H1 (cell line): Measurements from ENCODE around the gene TNKS2. TPM values are rescaled to one million over a fixed set of nuclear protein-coding genes. Genes with fewer than 3 reads are reported as not detected.
A peak's percentile ranks its signal among the peaks of the same experiment; 100 is the strongest.

Experiments used
- CTCF ChIA-PET: fragments of 300-600 bp; sonication (Branson Sonifier 250); formaldehyde crosslinking; loops from one replicate; lab custom pipeline; 2021; ENCODE audit not compliant: partially characterized antibody; lab: Charles Lee
- POLR2A ChIA-PET: fragments of 300-600 bp; sonication (Branson Sonifier 250); formaldehyde crosslinking; loops from one replicate; lab custom pipeline; 2021; ENCODE audit warnings: inconsistent platforms; ENCODE audit not compliant: partially characterized antibody; lab: Charles Lee
- DNase-seq, 2 experiments: peaks; one replicate each; pipeline versions ENCODE4 v3.0.0 to v3.0.0-alpha.2; 2010 to 2022; ENCODE audit warnings: low spot score in 2 of 2, low read depth in 1 of 2, mixed read lengths in 1 of 2
- FAIRE-seq: peaks from 2 replicates; lab custom pipeline; 2011; peaks lifted over from hg19 to GRCh38; lab: Jason Lieb, UNC
- H2AFZ ChIP-seq: 2 replicates; pipeline ENCODE4 v1.8.1; 2012; ENCODE audit warnings: low read length, inconsistent platforms
- H2AK5ac ChIP-seq: 2 replicates; pipeline ENCODE4 v1.6.1; 2013; ENCODE audit warnings: low read depth, low read length
- H2BK120ac ChIP-seq: replicated peaks from 2 replicates; pipeline ENCODE3; 2013; ENCODE audit warnings: low read depth, low read length, inconsistent platforms
- H2BK12ac ChIP-seq: 2 replicates; pipeline ENCODE4 v1.6.1; 2013; ENCODE audit warnings: low read depth, low read length
- H2BK15ac ChIP-seq: 2 replicates; pipeline ENCODE4 v1.6.1; 2013; ENCODE audit warnings: low read length
- H2BK20ac ChIP-seq: 2 replicates; pipeline ENCODE4 v1.6.1; 2013; ENCODE audit warnings: low read length
- H2BK5ac ChIP-seq: 2 replicates; pipeline ENCODE4 v1.6.1; 2013; ENCODE audit warnings: low read depth, low read length
- H3K14ac ChIP-seq: 2 replicates; pipeline ENCODE4 v1.6.1; 2013; ENCODE audit warnings: inconsistent platforms; ENCODE audit not compliant: insufficient read length
- H3K18ac ChIP-seq: 2 replicates; pipeline ENCODE4 v1.6.1; 2013; ENCODE audit warnings: low read length; ENCODE audit errors: extremely low read depth
- H3K23ac ChIP-seq: 2 replicates; pipeline ENCODE4 v1.6.1; 2013; ENCODE audit warnings: inconsistent platforms; ENCODE audit not compliant: insufficient read length
- H3K23me2 ChIP-seq: 2 replicates; pipeline ENCODE4 v1.6.1; 2013; ENCODE audit warnings: low read depth, low read length
- H3K27ac ChIP-seq: 2 replicates; pipeline ENCODE4 v1.6.1; 2011; ENCODE audit warnings: low read depth, low read length, inconsistent platforms
- H3K27me3 ChIP-seq, 4 experiments: replicated peaks in 1 of 4; 1 replicate in 1 of 4; 2 replicates in 3 of 4; pipeline versions ENCODE4 v1.6.1 to v1.8.1; 2011 to 2013; ENCODE audit warnings: low read length in 3 of 4, mild to moderate bottlenecking in 3 of 4, inconsistent platforms in 2 of 4, mixed read lengths in 2 of 4, moderate library complexity in 1 of 4; ENCODE audit not compliant: control insufficient read depth in 3 of 4, insufficient read depth in 3 of 4; ENCODE audit errors: extremely low read depth in 1 of 4
- H3K36me3 ChIP-seq, 4 experiments: 2 replicates each; pipeline versions ENCODE4 v1.6.1 to v1.8.1; 2011 to 2013; ENCODE audit warnings: mild to moderate bottlenecking in 4 of 4, low read length in 3 of 4, moderate library complexity in 2 of 4, control low read depth in 1 of 4, inconsistent platforms in 1 of 4; ENCODE audit not compliant: insufficient read depth in 4 of 4, control insufficient read depth in 2 of 4
- H3K4ac ChIP-seq: replicated peaks from 2 replicates; pipeline ENCODE3; 2013; ENCODE audit warnings: low read length, low read depth, mixed read lengths, inconsistent platforms; ENCODE audit not compliant: insufficient read length
- H3K4me1 ChIP-seq, 4 experiments: replicated peaks in 1 of 4; 1 replicate in 1 of 4; 2 replicates in 3 of 4; pipeline versions ENCODE4 v1.6.1 to v1.8.1; 2011 to 2013; ENCODE audit warnings: low read length in 3 of 4, inconsistent platforms in 2 of 4, mixed read lengths in 1 of 4; ENCODE audit not compliant: insufficient read depth in 4 of 4, control insufficient read depth in 3 of 4
- H3K4me2 ChIP-seq, 2 experiments: 2 replicates each; pipeline versions ENCODE4 v1.6.1 to v1.8.1; 2011 to 2013; ENCODE audit warnings: low read depth in 2 of 2, low read length in 2 of 2, control low read depth in 1 of 2, inconsistent platforms in 1 of 2, mild to moderate bottlenecking in 1 of 2; ENCODE audit not compliant: insufficient read depth in 1 of 2
- H3K4me3 ChIP-seq, 4 experiments: fragments of 200-600, 300-600 bp in 1 of 4; sonication (generic), shearing (Covaris generic), sonication (Bioruptor Twin) in 1 of 4; 2 replicates each; pipeline versions ENCODE4 v1.5.1 to v1.8.1; 2011 to 2016; ENCODE audit warnings: low read length in 4 of 4, low read depth in 3 of 4, control low read depth in 2 of 4, inconsistent platforms in 2 of 4, mild to moderate bottlenecking in 2 of 4, mixed read lengths in 1 of 4, moderate library complexity in 1 of 4; ENCODE audit not compliant: insufficient read depth in 2 of 4; ENCODE audit errors: extremely low read depth in 1 of 4
- H3K56ac ChIP-seq: replicated peaks from 2 replicates; pipeline ENCODE3; 2013; ENCODE audit warnings: low read depth, mild to moderate bottlenecking, mixed read lengths, low read length, inconsistent platforms; ENCODE audit not compliant: insufficient read length
- H3K79me1 ChIP-seq: 2 replicates; pipeline ENCODE4 v1.6.1; 2013; ENCODE audit warnings: low read depth, low read length, control low read depth
- H3K79me2 ChIP-seq, 2 experiments: 2 replicates each; pipeline versions ENCODE4 v1.6.1 to v1.8.1; 2012 to 2013; ENCODE audit warnings: low read length in 2 of 2, mild to moderate bottlenecking in 2 of 2, inconsistent platforms in 1 of 2; ENCODE audit not compliant: insufficient read depth in 2 of 2, control insufficient read depth in 1 of 2
- H3K9ac ChIP-seq, 4 experiments: replicated peaks in 1 of 4; 1 replicate in 1 of 4; 2 replicates in 3 of 4; pipeline versions ENCODE4 v1.6.1 to v1.8.1; 2011 to 2013; ENCODE audit warnings: low read depth in 3 of 4, low read length in 3 of 4, control low read depth in 2 of 4, mild to moderate bottlenecking in 2 of 4, moderate library complexity in 2 of 4, inconsistent platforms in 1 of 4; ENCODE audit errors: extremely low read depth in 1 of 4
- H3K9me3 ChIP-seq, 2 experiments: 2 replicates each; pipeline versions ENCODE4 v1.6.1 to v1.8.1; 2012 to 2013; ENCODE audit warnings: mild to moderate bottlenecking in 2 of 2, moderate library complexity in 2 of 2, control low read depth in 1 of 2, inconsistent platforms in 1 of 2, low read depth in 1 of 2, low read length in 1 of 2, mixed read lengths in 1 of 2; ENCODE audit not compliant: insufficient read depth in 2 of 2
- H4K20me1 ChIP-seq, 2 experiments: replicated peaks in 1 of 2; 2 replicates each; pipeline versions ENCODE3 to v1.8.1; 2011 to 2013; ENCODE audit warnings: inconsistent platforms in 2 of 2, low read length in 2 of 2, mild to moderate bottlenecking in 1 of 2; ENCODE audit not compliant: insufficient read depth in 2 of 2, control insufficient read depth in 1 of 2
- H4K5ac ChIP-seq: 2 replicates; pipeline ENCODE4 v1.6.1; 2013; ENCODE audit warnings: low read length, low read depth, mixed read lengths, inconsistent platforms; ENCODE audit not compliant: insufficient read length
- H4K8ac ChIP-seq: 2 replicates; pipeline ENCODE4 v1.8.0; 2013; ENCODE audit warnings: mild to moderate bottlenecking, moderate library complexity, low read length, inconsistent platforms; ENCODE audit not compliant: insufficient read depth; ENCODE audit errors: extremely low read depth
- H4K91ac ChIP-seq: replicated peaks from 2 replicates; pipeline ENCODE3; 2013; ENCODE audit warnings: low read length, mixed read lengths, inconsistent platforms; ENCODE audit not compliant: insufficient read length
- BACH1 ChIP-seq: IDR thresholded peaks from 2 replicates; pipeline ENCODE4 v1.6.1; 2012; ENCODE audit warnings: low read length, improper control_type of control experiment
- CBX5 ChIP-seq: fragments of 300-800, 300-1000 bp; sonication (generic); IDR thresholded peaks from 2 replicates; pipeline ENCODE4 v1.7.1; 2016; ENCODE audit warnings: antibody characterized with exemption, low read length, low read depth
- CEBPB ChIP-seq: IDR thresholded peaks from 2 replicates; pipeline ENCODE4 v1.6.1; 2012; ENCODE audit warnings: low read depth, low read length
- CREB1 ChIP-seq: IDR thresholded peaks from 2 replicates; pipeline ENCODE4 v1.6.1; 2012; ENCODE audit warnings: inconsistent platforms
- GABPA ChIP-seq: IDR thresholded peaks from 2 replicates; pipeline ENCODE4 v1.6.1; 2011; ENCODE audit warnings: mild to moderate bottlenecking, low read length, moderate library complexity, borderline replicate concordance; ENCODE audit not compliant: insufficient read depth
- GTF2F1 ChIP-seq: IDR thresholded peaks from 2 replicates; pipeline ENCODE4 v1.6.1; 2012; ENCODE audit warnings: low read depth, low read length, improper control_type of control experiment, borderline replicate concordance
- HDAC2 ChIP-seq, 2 experiments: fragments of 300-600 bp in 1 of 2; sonication (generic) in 1 of 2; IDR thresholded peaks; 2 replicates each; pipeline ENCODE4 v1.6.1; 2011 to 2012; ENCODE audit warnings: low read depth in 2 of 2, low read length in 2 of 2, mild to moderate bottlenecking in 2 of 2, moderate library complexity in 2 of 2, borderline replicate concordance in 1 of 2, inconsistent platforms in 1 of 2
- JUND ChIP-seq: IDR thresholded peaks from 2 replicates; pipeline ENCODE4 v1.6.1; 2011; ENCODE audit warnings: mild to moderate bottlenecking, improper control_type of control experiment, low read length
- MAFK ChIP-seq: IDR thresholded peaks from 2 replicates; pipeline ENCODE4 v1.6.1; 2012; ENCODE audit warnings: low read depth, mild to moderate bottlenecking, improper control_type of control experiment, low read length
- PHF8 ChIP-seq: fragments of 200-600 bp; sonication (generic); conservative IDR thresholded peaks from 2 replicates; pipeline ENCODE4 v1.7.1; 2012; ENCODE audit warnings: low read depth, mild to moderate bottlenecking, inconsistent platforms, low read length, moderate library complexity
- POU5F1 ChIP-seq: IDR thresholded peaks from 2 replicates; pipeline ENCODE4 v1.6.1; 2011; ENCODE audit warnings: low read depth, mild to moderate bottlenecking, low read length, moderate library complexity
- SRF ChIP-seq: IDR thresholded peaks from 2 replicates; pipeline ENCODE4 v1.6.1; 2011; ENCODE audit warnings: mild to moderate bottlenecking, low read depth, low read length, moderate library complexity
- SUZ12 ChIP-seq: fragments of 200-600 bp; sonication (generic); IDR thresholded peaks from 2 replicates; pipeline ENCODE4 v1.6.1; 2012; ENCODE audit warnings: mild to moderate bottlenecking, inconsistent platforms, low read length, moderate library complexity, mixed read lengths
- TEAD4 ChIP-seq: IDR thresholded peaks from 2 replicates; pipeline ENCODE4 v1.6.1; 2012; ENCODE audit warnings: low read depth, low read length, inconsistent platforms, mixed read lengths
- YY1 ChIP-seq: IDR thresholded peaks from 2 replicates; pipeline ENCODE4 v1.6.1; 2011; ENCODE audit warnings: low read depth, mild to moderate bottlenecking, low read length
- ZNF274 ChIP-seq: IDR thresholded peaks from 2 replicates; pipeline ENCODE4 v1.7.0; 2012; ENCODE audit warnings: low read length, borderline replicate concordance; ENCODE audit errors: extremely low read depth
- WGBS, 2 experiments: shearing (Covaris generic) in 1 of 2; methylation state at CpG; one replicate each; pipeline versions ENCODE4 v1.1.6 to v1.1.7; 2013 to 2015; ENCODE audit warnings: low lambda C conversion rate in 2 of 2, mixed read lengths in 2 of 2, inconsistent platforms in 1 of 2, low coverage in 1 of 2, missing lambda C conversion rate in 1 of 2; ENCODE audit not compliant: insufficient replicate concordance in 2 of 2, insufficient coverage in 1 of 2, insufficient read length in 1 of 2; ENCODE audit errors: extremely low coverage in 1 of 2, missing lambda C conversion rate in 1 of 2; 5-methylcytosine and 5-hydroxymethylcytosine counted together
- polyA plus RNA-seq, 7 experiments: library from polyadenylated mRNA; depleted of rRNA in 3 of 7; stranded (reverse) in 5 of 7; unstranded in 2 of 7; fragments of >200 nt in 5 of 7; fragments of 200-250 nt in 2 of 7; gene quantifications; 1 replicate in 5 of 7; 2 replicates in 1 of 7; 4 replicates in 1 of 7; pipeline versions ENCODE4 v1.2.1 to v1.2.3, GENCODE V29; 2011 to 2013; ENCODE audit warnings: missing spikeins in 2 of 7, mixed read lengths in 2 of 7
- total RNA-seq: library from RNA; stranded (reverse); fragmentation: NEBNext Ultra II Directional; extraction: Animal tissue kit (Norgen Biotek cat#: 25700); gene quantifications from 2 replicates; pipeline ENCODE4 v1.2.1, GENCODE V29; 2021

TNKS2 gene
- total and polyA plus RNA-seq, 2 of the 8 experiments (the other 6 are each of a cell fraction or from before 2014, with no cell fraction given): 23.3 to 73.6 TPM

DNA sequence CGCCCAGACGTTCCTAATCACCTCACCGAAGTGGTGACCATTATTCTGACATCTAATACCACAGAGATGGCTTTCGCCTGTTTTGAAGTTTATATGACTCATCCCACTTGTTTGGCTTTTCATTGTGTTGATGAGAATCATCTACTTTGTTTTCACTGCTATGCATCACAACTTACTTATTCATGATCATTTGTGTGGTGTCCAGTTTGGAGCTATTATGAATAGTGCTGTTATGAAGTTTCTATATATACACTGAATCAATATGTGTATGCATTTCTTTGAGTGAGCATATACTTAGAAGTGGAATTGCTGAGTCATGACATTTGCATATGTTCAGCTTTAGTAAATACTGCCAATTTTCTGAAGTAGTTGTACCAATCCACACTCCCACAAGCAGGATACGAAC lies 38.6 kb upstream of the TNKS2 start:
- Histone ChIP-seq H3K23me2 (no peaks in the 10 kb centered on the region), H3K9me3 (peaks cover 4 to 8% of the 10 kb centered on the region in 2 experiments; a peak in 3 of 4 replicates), H3K4ac (no peak overlapping the region), H3K4me3 (no peak overlapping the region), H2BK12ac (no peak overlapping the region), H4K20me1 (no peaks in the 10 kb centered on the region), H2BK20ac (no peak overlapping the region), H3K79me1 (no peaks in the 10 kb centered on the region), H2BK5ac (no peak overlapping the region), H3K18ac (no peak overlapping the region), H3K79me2 (no peaks in the 10 kb centered on the region), H3K9ac (no peak overlapping the region), H4K5ac (no peak overlapping the region), H2AK5ac (no peak overlapping the region), H4K8ac (no peak overlapping the region), H3K23ac (no peak overlapping the region), H3K4me1 (no peaks in the 10 kb centered on the region), H3K27ac (no peak overlapping the region), H3K4me2 (no peak overlapping the region), H3K36me3 (no peaks in the 10 kb centered on the region), H2BK15ac (no peak overlapping the region), H2AFZ (no peak overlapping the region), H4K91ac (no peak overlapping the region), H3K14ac (no peak overlapping the region), H3K27me3 (no peaks in the 10 kb centered on the region), H2BK120ac (no peak overlapping the region), H3K56ac (no peak overlapping the region)
- ChIA-PET CTCF (interaction anchor here (0.5 to 4.0 kb wide), 10 partner anchors 8 to 306 kb away, joined by 3 to 26 read pairs (median 4); no protein-coding TSS in a partner anchor), POLR2A (no interaction called here)
- WGBS, 2 experiments: 93% methylated on average over 5 of the region's 5 CpGs; no CpG with 5 or more reads in 1 of the 2 experiments
- peak; percentile 7 for FAIRE-seq
- no peak for DNase-seq
- TF ChIP-seq HDAC2 (IDR thresholded peaks at IDR 0.05; ENCODE audit: borderline replicate concordance in 1 of 2, low read depth in 2 of 2, low read length in 2 of 2) (no peak), JUND (no peak), CREB1 (no peak), GABPA (no peak), PHF8 (no peak), SUZ12 (no peak), BACH1 (peak; percentile 66), CBX5 (no peak), POU5F1 (no peak), TEAD4 (no peak), MAFK (peak; percentile 92), ZNF274 (no peak), GTF2F1 (no peak), CEBPB (no peak), SRF (no peak), YY1 (no peak)
